ENCODE results near the gene TLE3. TPM values are rescaled to one million over a fixed set of nuclear protein-coding genes. Genes with fewer than 3 reads are reported as not detected.

Gene TLE3
- total RNA-seq, 2 donors from 2014 or later, result 115 to 132 TPM

DNA sequence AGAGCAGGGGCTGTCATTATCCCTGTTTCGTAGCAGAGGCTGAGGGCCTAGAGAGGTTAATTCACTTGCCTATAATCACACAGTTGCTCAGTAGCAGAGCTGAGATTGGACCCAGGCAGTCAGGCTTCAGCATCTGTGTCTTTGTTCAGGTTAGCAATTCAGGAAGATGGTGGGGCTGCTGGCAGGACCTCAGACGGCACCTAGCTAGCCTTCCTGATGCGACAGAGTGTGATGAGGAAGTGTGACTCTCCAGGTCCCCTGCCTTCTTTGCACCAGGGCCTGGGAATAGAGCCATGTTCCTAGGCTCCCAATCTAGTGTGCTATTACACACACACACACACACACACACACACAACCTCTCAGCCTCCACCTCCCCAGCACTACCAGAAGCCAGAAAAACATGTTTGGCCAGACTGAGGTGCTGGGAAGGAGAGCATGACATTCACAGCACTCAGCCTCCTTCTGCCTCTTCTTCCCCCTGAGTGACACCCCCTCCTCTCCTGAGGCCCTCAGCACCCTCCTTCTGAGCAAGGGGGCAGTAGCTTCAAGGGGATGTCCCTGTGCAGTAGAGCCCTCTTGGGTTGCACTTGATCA lies 88.9 kb downstream of the TLE3 start:
- no peak overlapping the region for H3K27ac Mint-ChIP-seq
- DNase-seq (no peak), ATAC-seq (no peak)

GRCh38 chr15:70006259-70007147 lies 91.2 kb downstream of the TLE3 start:
- Mint-ChIP-seq H3K27me3 (peaks cover 11% of the 10 kb centered on the region), H3K27ac (no peak overlapping the region), H3K36me3 (ENCODE audit: low read depth) (peaks cover 5% of the 10 kb centered on the region), H3K4me1 (peaks cover 1% of the 10 kb centered on the region), H3K4me3 (no peak overlapping the region)
- no peaks in the 10 kb centered on the region for H3K9me3 ChIP-seq (ENCODE audit: control insufficient read depth, low read length, poor library complexity, severe bottlenecking)
- ATAC-seq (no peak), DNase-seq (no peak)

More for the DNA sequence above, 88.9 kb downstream of the TLE3 start:
- H3K9me3 ChIP-seq (ENCODE audit: control insufficient read depth, low read length, poor library complexity, severe bottlenecking), result no peaks in the 10 kb centered on the region
- Mint-ChIP-seq H3K36me3 (ENCODE audit: low read depth) (peaks cover 6% of the 10 kb centered on the region), H3K4me3 (no peak overlapping the region), H3K27me3 (peaks cover 11% of the 10 kb centered on the region), H3K4me1 (peaks cover 2% of the 10 kb centered on the region)

DNA sequence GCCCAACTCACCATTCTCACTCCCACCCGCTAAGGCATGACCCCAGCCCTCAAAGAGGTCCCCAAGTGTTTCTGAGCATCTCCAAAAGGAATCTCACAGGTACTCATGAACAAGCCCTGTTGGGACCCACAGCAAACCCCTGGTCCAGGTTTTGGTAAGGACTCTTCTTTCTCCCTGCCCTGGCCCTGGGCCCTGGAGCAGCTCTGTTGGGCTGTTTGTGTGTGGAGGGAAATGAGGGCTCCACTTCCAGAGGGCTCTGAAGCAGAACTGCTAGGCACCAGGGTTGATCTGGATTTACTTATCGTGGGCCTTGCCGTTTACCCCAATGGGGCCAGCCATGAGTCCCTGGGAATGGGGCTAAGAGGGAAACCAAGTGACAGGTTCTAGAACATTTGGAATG lies 92.9 kb downstream of the TLE3 start:
- H3K9me3 ChIP-seq (ENCODE audit: control insufficient read depth, low read length, poor library complexity, severe bottlenecking), result no peaks in the 10 kb centered on the region
- H3K4me1 Mint-ChIP-seq, result peaks cover 2% of the 10 kb centered on the region
- DNase-seq (no peak), ATAC-seq (no peak)
- H3K4me3 Mint-ChIP-seq, result no peak overlapping the region
- H3K36me3 Mint-ChIP-seq (ENCODE audit: low read depth), result peaks cover 6% of the 10 kb centered on the region
- no peak overlapping the region for H3K27ac Mint-ChIP-seq
- H3K27me3 Mint-ChIP-seq, result peaks cover 8% of the 10 kb centered on the region

- Mint-ChIP-seq H3K27ac (no peak overlapping the region), H3K27me3 (peaks cover 16% of the 10 kb centered on the region), H3K4me3 (no peak overlapping the region), H3K36me3 (ENCODE audit: low read depth) (peaks cover 6% of the 10 kb centered on the region), H3K4me1 (peaks cover 7% of the 10 kb centered on the region)
- no peaks in the 10 kb centered on the region for H3K9me3 ChIP-seq (ENCODE audit: control insufficient read depth, low read length, poor library complexity, severe bottlenecking)
- DNase-seq, result no peak
- no peak for ATAC-seq
These were observed 94.8 kb downstream of the TLE3 start for GRCh38 chr15:70002897-70003296.

GRCh38 chr15:70001859-70002258 lies 95.9 kb downstream of the TLE3 start:
- no peaks in the 10 kb centered on the region for H3K9me3 ChIP-seq (ENCODE audit: control insufficient read depth, low read length, poor library complexity, severe bottlenecking)
- Mint-ChIP-seq H3K4me3 (no peak overlapping the region), H3K27ac (no peak overlapping the region), H3K36me3 (ENCODE audit: low read depth) (peaks cover 5% of the 10 kb centered on the region), H3K27me3 (peaks cover 15% of the 10 kb centered on the region), H3K4me1 (peaks cover 7% of the 10 kb centered on the region)
- ATAC-seq, result no peak
- DNase-seq, result no peak

DNA sequence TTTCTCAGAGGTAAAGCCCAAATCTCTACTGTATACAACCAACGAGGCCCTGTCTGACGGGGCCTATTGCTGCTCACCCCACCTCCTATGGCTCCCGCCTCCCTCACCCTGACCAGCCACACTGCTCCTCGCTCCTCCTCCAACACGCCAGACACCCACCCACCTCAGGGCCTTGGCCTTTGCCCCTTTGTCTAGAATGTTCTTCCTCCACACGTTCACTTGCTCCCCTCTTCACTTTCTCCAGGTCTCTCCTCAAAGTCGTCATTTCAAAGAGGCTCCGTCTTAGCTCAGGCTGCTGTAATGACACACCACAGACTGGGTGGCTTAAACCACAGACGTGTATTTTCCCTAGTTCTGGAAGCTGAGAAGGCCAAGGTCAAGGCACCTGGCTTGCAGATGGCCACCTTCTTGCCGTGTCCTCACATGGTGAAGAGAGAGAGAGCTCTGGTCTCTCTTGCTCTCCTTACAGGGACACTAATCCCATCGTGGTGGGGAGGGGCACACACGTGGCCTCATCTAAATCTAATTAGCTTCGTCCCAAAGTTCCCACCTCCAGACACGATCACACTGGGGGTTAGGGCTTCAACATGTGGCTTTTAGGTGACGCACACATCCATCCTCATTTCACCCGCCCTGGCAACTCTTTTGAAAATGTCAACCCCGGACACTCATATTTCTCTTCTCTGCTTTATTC lies 98.2 kb downstream of the TLE3 start:
- H3K4me3 Mint-ChIP-seq, result no peak overlapping the region
- H3K27ac Mint-ChIP-seq, result no peak overlapping the region
- H3K9me3 ChIP-seq (ENCODE audit: control insufficient read depth, low read length, poor library complexity, severe bottlenecking), result no peaks in the 10 kb centered on the region
- H3K27me3 Mint-ChIP-seq, result peaks cover 11% of the 10 kb centered on the region
- peaks cover 2% of the 10 kb centered on the region for H3K36me3 Mint-ChIP-seq (ENCODE audit: low read depth)
- peaks cover 7% of the 10 kb centered on the region for H3K4me1 Mint-ChIP-seq
- ATAC-seq (no peak), DNase-seq (no peak)

DNA sequence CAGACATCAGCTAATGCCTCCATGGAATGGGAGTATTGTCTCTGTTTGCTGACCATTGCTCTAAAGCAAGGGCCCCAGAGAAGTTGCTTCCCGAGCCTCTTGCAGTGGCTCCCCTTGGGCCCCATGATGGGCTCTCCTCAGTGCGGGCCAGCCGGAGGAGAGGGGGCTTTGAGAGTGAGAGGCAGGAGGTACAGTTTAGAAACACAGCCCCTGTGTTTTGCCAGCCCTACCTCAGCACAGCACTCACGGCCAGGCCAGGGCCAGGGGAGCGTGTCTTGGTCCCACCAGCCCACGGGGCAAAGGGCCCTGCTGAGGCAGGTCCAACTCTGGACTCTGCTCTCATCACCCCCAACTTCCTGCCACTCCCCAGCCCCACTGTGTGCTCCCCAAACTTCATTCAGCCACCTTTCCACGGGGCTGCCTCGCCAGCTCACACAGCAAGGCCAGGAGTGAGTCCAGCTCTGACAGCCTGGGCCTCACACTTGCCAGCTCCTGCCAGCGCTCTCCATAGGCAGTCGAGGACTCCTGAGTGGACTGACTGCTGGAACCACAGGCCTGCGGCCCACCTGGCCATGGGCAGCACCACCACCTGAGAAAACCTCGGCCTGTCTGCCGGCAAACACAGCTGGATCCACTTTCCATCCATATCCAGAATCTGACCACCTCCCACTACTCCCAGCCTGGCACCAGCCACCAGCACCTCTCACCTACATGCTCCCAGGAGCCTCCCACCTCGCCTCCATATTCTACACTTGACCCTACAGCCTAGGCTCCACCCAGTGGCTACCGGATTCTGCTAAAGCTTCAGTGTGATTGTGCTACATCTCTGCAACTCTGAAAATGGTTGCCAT lies 99.0 kb downstream of the TLE3 start:
- Mint-ChIP-seq H3K36me3 (ENCODE audit: low read depth) (peaks cover 2% of the 10 kb centered on the region), H3K27me3 (peaks cover 11% of the 10 kb centered on the region), H3K4me1 (peaks cover 7% of the 10 kb centered on the region), H3K4me3 (no peak overlapping the region), H3K27ac (no peak overlapping the region)
- DNase-seq, result no peak
- no peaks in the 10 kb centered on the region for H3K9me3 ChIP-seq (ENCODE audit: control insufficient read depth, low read length, poor library complexity, severe bottlenecking)
- no peak for ATAC-seq

GRCh38 chr15:69997813-69998212 lies 99.9 kb downstream of the TLE3 start:
- H3K36me3 Mint-ChIP-seq (ENCODE audit: low read depth), result peaks cover 2% of the 10 kb centered on the region
- no peaks in the 10 kb centered on the region for H3K9me3 ChIP-seq (ENCODE audit: control insufficient read depth, low read length, poor library complexity, severe bottlenecking)
- H3K27ac Mint-ChIP-seq, result no peak overlapping the region
- no peak overlapping the region for H3K4me3 Mint-ChIP-seq
- ATAC-seq (no peak), DNase-seq (no peak)
- H3K27me3 Mint-ChIP-seq, result peaks cover 11% of the 10 kb centered on the region
- H3K4me1 Mint-ChIP-seq, result peaks cover 7% of the 10 kb centered on the region
